ENCODE results near the gene DCAF5.
"Not testable (repeated sequence)": the region's sequence is repeated elsewhere in the genome, so short reads cannot be mapped to it uniquely, and the experiment has no call there.

Gene DCAF5, protein sequence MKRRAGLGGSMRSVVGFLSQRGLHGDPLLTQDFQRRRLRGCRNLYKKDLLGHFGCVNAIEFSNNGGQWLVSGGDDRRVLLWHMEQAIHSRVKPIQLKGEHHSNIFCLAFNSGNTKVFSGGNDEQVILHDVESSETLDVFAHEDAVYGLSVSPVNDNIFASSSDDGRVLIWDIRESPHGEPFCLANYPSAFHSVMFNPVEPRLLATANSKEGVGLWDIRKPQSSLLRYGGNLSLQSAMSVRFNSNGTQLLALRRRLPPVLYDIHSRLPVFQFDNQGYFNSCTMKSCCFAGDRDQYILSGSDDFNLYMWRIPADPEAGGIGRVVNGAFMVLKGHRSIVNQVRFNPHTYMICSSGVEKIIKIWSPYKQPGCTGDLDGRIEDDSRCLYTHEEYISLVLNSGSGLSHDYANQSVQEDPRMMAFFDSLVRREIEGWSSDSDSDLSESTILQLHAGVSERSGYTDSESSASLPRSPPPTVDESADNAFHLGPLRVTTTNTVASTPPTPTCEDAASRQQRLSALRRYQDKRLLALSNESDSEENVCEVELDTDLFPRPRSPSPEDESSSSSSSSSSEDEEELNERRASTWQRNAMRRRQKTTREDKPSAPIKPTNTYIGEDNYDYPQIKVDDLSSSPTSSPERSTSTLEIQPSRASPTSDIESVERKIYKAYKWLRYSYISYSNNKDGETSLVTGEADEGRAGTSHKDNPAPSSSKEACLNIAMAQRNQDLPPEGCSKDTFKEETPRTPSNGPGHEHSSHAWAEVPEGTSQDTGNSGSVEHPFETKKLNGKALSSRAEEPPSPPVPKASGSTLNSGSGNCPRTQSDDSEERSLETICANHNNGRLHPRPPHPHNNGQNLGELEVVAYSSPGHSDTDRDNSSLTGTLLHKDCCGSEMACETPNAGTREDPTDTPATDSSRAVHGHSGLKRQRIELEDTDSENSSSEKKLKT

DNA sequence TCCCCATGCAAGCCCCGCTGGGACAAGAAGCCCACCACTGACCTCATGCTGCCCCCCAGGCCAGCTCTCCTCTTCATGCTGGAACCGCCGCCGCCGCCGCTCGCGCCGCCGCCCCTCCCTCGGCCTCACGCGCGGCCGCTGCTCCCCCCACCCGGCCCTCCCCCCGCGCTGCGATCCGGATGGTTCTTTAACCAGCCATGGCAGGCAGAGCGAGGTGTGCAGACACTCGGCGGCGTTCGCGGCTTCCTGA is at the start of gene DCAF5:
Gene DCAF5 (minus strand): TSS at position 218 of the 250 bp plus-strand sequence. CDS start 141 bp downstream, at position 77.
- DNase-seq: peak; percentile 94

DNA sequence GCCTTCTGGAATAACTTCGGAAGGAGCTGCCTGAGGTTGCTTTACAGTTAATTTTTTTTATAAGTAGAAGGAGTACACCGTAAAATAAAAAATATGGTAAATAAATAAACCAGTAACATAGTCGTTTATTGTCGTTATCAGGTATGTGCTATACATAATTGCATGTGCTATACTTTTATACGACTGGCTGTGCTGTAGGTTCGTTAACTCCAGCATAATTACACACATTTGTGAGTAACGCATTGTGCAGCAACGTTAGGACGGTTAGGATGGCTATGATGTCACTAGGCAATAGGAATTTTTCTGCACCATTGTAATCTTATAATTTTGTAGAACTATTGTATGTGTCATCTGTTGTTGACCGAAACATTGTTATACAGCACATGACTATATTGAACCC is 46.9 kb upstream of the DCAF5 start:
- no peak for DNase-seq

DNA sequence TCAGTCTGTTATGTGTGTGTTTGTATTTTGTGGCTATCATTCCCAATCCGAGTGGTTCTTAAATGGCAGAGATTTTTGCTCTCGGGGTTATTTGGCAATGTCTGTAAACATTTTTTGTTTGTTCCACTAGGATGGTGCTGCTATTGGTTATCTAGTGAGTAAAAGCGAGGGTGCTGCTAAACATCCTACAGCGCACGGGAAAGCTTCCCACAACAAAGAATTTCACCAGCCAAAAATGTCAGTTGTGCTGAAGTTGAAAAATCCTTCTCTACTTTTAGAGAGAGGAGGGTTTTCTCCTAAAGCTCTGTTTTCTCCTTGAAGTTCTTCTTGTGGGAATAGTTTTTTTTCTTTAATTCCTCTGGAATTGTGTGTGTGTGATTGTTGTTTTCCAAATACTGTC is 40.8 kb upstream of the DCAF5 start:
- DNase-seq: no peak

DNA sequence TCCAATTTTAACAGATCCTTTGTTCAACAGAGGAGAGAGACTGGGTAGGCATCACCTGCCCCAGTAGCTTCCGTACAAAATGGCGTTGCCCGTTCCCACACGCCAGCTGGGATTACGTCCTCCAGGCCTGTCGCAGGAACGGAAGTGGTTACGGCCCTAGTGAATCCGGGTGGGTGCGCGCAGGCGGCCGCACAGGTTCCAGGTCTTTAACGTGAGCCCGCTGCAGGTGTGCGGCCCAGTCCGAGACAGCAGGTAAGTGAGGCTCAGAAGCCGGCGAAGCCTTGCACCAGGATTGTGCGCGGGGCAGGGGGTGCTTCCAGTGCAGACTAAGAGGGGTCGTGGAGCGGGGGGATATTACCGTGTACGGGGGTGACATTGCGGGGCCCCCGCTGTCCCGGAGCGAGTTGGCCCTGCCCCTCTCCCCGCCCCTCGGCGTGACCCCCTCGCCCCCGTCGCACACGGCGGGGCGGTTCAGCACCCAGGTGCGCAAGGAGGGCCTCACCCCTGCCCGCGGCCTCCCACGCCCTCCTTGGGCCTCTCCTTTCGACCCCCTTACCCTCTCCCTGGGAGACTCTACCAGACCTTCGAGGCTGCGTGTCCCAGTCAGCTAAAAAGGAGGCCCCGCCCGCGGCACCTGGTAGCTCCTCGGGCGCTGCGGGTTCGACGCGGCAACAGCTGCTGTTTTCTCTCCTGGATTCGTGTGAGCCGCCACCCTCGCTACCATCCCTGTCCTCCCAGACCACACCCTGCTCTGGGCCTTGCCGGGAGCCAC is 38.6 kb upstream of the DCAF5 start, which contains the start of gene EXD2:
Gene EXD2 (plus strand): TSS at position 159 of the 772 bp plus-strand sequence. CDS start 17,973 bp downstream, outside the sequence.
- DNase-seq: peak; percentile 67

DNA sequence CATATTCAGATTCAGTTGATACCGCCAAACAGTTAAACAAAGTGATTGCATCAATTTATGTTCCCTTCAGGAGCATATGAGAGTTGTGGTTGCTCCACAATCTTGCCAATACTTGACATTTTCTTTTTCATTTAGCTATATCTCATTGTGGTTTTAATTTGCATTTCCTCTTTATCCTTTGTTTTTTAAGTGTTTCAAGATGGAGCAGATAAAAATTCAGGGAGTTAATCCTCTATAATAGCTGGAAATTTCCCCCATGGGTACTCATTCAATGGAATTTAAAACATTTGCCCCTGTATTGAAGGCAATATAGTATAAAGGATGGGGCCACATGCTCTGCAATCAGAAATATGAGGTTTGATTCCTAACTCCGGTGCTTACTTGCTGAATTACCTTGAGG is 37.3 kb upstream of the DCAF5 start:
- DNase-seq: no peak

GRCh38 chr14:69183735-69184134 is 30.8 kb upstream of the DCAF5 start:
- DNase-seq: no peak

DNA sequence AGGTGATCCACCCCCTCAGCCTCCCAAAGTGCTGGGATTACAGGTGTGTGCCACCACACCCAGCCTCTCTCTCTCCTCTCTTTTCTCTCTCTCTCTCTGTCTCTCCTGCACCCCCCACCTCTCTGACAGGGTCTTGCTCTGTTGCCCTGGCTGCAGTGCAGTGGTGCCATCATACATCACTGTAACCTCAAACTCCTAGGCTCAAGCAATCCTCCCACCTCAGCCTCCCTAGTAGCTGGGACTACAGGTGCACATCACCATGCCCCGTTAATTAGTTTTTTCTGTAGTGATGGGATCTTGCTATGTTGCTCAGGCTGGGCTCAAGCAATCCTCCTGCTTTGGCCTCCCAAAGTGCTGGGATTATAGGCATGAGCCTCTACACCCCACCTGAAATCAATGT is 29.7 kb upstream of the DCAF5 start:
- DNase-seq: not testable (repeated sequence)

DNA sequence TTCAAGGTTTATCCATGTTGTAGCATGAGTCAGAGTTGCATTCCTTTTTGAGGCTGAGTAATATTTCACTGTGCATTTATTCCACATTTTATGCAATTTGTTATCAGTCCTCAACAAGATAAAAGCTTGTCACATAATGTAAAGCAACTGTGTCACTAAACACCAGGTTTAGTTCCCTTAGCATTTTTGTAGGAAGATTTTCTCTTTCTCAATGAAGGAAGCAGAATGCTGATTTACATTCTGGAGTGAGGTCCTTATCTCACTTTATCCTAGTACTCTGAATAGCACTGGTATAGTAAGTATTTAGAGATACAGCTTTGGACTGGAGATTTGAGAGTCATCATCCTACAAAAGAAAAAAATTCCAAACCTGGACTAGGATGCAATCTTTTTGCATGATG is 28.6 kb upstream of the DCAF5 start:
- no peak for DNase-seq

DNA sequence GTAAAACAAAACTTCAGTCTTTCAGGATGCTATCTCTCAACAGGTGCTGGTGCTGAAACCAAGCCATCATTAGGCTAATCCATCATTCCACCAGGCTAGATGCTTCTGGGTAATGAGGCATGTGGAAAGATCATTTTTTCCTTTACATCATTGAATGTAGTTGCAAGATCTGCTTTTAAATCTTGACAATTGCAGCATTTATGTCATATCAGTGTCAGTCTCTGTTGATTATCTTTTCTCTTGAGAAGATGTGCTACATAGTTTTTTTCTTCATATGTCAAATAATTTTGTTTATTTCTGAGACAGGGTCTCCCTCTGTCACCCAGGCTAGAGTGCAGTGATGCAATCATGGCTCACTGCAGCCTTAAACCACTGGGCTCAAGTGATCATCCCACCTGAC is 22.2 kb upstream of the DCAF5 start:
- DNase-seq: no peak

- DNase-seq: no peak
Observed at GRCh38 chr14:69171569-69171968, 18.6 kb upstream of the DCAF5 start.

DNA sequence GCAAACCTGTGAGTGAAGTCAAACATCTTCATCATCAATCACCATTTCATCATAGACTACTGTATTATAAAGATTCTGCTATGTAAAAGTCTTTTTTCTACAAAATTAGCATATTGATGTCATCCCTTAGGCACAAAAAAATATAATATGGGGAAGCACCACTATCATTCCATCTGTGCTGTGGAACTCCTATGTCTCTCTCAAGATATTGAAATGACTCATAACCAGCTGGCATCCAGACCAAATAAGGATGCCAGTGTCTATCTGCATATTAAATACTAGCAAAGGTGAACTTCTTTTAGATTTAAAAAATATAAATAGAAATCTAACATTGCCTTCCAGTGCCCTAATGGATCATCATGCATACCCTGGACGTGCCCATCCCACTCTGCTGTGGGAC is 17.9 kb upstream of the DCAF5 start:
- no peak for DNase-seq

DNA sequence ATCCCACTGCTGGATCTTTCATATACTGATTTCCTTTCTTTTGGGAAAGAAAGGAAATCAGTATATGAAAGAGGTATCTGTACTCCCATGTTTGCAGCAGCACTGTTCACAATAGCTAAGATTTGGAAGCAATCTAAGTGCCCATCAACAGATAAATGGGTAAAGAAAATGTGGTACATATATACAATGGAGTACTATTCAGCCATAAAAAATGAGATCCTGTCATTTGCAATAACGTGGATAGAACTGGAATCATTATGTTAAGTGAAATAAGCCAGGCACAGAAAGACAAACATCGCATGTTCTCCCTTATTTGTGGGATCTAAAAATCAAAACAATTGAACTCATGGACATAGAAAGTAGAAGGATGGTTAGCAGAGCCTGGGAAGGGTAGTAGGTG is 12.9 kb upstream of the DCAF5 start:
- not testable (repeated sequence) for DNase-seq

- DNase-seq: no peak
Observed at GRCh38 chr14:69161590-69161989, 8.7 kb upstream of the DCAF5 start.

GRCh38 chr14:69156224-69156623 is 3.3 kb upstream of the DCAF5 start:
- DNase-seq: no peak

DNA sequence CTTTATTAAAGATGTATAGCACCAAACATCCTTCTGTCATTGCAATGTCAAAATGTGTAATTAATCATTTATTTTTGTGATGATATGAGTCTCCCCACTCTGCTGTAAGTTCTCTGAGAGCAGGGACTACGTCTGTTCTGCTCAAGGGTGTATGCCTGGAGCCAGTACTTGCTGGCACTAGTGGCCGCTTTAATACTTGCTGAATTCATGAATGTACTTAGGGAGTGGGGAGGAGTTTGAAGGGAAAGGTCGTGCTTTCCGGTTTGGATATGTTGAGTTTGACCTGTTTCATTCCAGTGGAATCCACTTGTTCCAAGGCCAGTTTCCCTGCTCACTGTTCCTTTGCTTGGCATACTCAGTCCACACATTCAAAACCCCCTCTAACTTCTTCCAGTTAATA is 1.9 kb upstream of the DCAF5 start:
- no peak for DNase-seq

DNA sequence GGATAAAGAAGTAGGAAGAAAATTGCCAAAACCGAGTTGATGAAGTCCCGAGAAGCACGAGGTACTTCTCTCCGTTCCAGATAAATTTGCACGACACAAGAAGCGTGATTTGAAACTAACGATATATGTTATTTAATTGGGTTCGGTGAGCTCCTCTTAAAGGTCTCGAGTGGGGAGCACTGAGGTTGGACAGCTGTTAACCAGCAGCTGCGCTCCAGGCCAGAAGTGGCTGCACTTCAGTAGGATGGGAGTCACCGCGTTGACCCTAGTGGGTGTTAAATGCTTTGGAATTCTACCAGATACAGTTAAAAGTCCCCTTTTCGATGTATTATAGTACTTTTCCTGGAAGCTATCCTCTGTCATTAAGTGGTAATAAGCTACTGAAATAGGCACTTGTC is 953 bp upstream of the DCAF5 start:
- DNase-seq: no peak

DNA sequence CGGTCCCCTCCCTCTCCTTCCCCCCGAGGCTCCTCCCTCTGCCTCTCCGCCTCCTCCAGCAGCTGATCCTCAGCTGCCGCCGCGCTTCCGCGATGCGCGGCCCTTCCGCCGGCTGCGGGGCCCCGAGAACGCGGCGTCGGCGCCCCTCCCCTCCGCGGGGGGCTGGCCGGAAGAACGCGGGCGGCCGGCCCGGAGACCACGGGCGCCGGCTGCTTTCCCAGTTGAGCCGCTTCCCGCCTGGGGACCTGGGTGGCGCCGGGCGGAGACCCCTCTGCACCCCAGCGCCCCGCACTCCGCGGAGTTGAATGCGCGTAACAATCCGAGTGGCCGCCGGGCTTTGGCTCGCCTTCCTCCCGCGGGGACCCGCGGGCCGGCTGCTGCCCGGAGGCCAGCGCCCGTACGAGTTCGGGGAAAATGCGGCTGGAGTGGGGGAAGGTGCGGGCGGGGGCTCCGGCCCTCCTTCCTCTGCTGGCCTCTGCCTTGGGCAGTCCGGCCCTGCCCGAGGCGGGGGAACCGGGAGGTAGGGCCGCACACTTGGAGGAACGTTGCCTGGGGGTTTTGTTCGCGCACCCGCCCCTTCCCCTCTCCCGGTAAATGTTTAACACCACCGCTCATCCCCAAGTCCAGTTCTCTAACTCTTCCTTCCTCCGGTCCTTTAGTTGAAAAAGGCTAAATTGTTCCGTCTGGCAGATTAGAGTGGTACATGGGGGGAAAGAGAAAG is 393 bp upstream of the DCAF5 start:
- DNase-seq: no peak

DNA sequence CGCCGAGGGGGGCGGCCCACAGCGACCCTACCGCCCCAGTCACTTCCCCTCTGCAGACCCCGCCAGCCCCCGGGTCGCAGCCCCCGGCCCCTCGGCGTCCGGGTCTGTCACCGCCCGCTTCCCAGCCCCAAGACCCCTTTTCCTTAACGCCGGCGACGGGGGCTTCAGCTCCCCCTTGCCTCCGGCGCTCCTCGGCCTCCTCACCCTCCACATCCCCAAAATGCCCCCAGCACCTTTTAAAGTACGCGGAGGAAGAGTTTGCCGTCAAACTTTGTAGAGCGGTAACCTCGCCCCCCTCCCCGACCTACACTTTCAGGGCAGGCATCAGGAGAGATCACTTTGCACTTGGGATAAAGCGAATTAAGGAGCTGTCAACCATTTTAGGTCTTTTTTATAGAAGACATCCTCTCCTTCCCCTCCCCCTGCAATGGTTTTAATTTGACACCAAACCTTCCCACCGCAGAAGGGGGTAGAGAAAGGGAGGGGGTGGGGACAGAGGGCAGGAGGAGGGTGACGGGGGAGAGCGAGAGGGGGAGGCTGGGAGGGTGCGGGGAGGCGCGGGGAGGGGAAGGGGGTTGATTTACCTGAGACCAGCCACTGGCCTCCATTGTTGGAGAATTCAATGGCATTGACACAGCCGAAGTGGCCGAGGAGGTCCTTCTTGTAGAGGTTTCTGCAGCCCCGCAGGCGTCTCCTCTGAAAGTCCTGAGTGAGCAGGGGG is 578 bp downstream of the DCAF5 start:
- DNase-seq: peak; percentile 62

GRCh38 chr14:69151458-69152180 is 1.3 kb downstream of the DCAF5 start:
- DNase-seq: peak; percentile 84

DNA sequence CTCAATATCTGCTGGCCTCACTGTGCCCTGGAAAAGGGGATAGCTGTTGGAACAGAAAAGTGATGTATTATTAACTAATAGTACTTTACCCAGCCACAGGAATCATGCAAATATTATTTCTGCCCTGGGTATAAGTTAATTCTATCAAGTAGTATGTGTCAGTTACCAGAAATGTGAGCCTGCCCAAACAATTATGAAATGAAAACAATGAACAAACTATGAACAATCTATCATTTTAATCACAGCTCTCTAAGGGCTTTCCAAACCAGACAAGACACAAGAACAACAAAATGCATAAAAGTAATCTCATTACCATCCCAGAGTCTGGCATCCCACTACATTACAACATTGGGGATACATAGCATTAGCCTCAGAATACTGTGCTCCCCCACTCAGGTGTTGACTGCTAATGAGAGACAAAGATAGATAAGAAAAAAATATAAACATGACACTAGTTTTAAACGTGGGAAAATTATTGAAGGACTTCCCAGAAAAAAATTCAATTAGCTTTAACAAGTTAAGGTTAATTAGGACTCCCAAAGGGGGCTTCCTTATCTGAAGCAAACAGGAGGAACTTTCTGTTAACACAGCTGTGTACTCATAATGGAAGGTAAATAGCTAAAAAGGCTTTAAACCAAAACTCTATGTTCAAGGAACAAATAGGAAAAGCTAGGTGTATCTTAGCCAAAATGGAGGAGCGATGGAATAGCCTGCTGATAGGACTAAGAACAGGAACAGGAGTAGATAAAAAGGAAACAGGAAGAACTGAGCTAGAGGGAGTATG is 3.3 kb downstream of the DCAF5 start:
- DNase-seq: no peak
